Mucosa of descending colon (tissue), 3 donors: Measurements from ENCODE around the gene SCIN. TPM values are rescaled to one million over a fixed set of nuclear protein-coding genes. Genes with fewer than 3 reads are reported as not detected.
"Not testable (repeated sequence)": the region's sequence is repeated elsewhere in the genome, so short reads cannot be mapped to it uniquely, and the experiment has no call there.

ENCODE experiments used
- ATAC-seq: fragments of 200-7000 bp; cut with Tn5 transposase; one replicate; pipeline ENCODE4 v1.9.1; 2020; ENCODE audit warnings: mild to moderate bottlenecking, moderate library complexity
- DNase-seq, 3 donors: peaks; one replicate each; pipeline ENCODE4 v3.0.0-alpha.2; 2020
- H3K36me3 ChIP-seq: fragments of 200-600 bp; one replicate; pipeline ENCODE4 v1.8.0; 2021; ENCODE audit warnings: low read depth, mild to moderate bottlenecking
- H3K4me1 ChIP-seq: fragments of 200-600 bp; one replicate; pipeline ENCODE4 v1.8.0; 2021; ENCODE audit warnings: low read depth, mild to moderate bottlenecking
- H3K4me3 ChIP-seq: fragments of 200-600 bp; one replicate; pipeline ENCODE4 v1.8.0; 2021; ENCODE audit warnings: mild to moderate bottlenecking
- H3K9me3 ChIP-seq: fragments of 200-600 bp; one replicate; pipeline ENCODE4 v1.8.0; 2021; ENCODE audit warnings: mild to moderate bottlenecking
- intact Hi-C, 2 donors: fragments of 100-400 bp; cut with DNase I in 1 of 2; cut with micrococcal nuclease in 1 of 2; formaldehyde crosslinking; loops; one replicate each; pipeline versions ENCODE4 v1.11.0 to v1.11.1; 2022; cut with DNase I, micrococcal nuclease
- long read RNA-seq, 2 donors: library from polyadenylated mRNA; unstranded; transcript quantifications; one replicate each; pipeline ENCODE4 v2.0.0, GENCODE V29; 2019 to 2021
- total RNA-seq, 3 donors: library from RNA; stranded (reverse); fragmentation: NEBNext Ultra II Directional in 2 of 3; extraction: Animal tissue kit (Norgen Biotek cat#: 25700) in 2 of 3; gene quantifications; one replicate each; pipeline versions ENCODE4 v1.2.1 to v1.2.4, GENCODE V29; 2021 to 2023
- TF ChIP-seq, protein P1 (sequence below): fragments of 200-600 bp; IDR thresholded peaks from one replicate; pipeline ENCODE4 v1.8.0; 2022; ENCODE audit warnings: antibody characterized with exemption, mild to moderate bottlenecking
- donor health status: DM: no; HTN: no; CAD: no; lungs with moderate emphysema.
- donor health status: DM: no; HTN: no; CAD: no.
- donor health status: DM: no; HTN: yes; CAD: no.

The SCIN gene
- 10 to 100 TPM; 25.1 to 86.6 (median 77.1) TPM for total RNA-seq
- long read RNA-seq, donor 1, full-length matches to known transcripts, result 73 of 82 reads
- long read RNA-seq, donor 1, partial matches to known transcripts, result 0 of 82 reads
- long read RNA-seq, donor 1, other reads (novel, unspliced or antisense), result 9 of 82 reads
- long read RNA-seq, donor 2, full-length matches to known transcripts, result 155 of 204 reads
- long read RNA-seq, donor 2, partial matches to known transcripts, result 28 of 204 reads
- long read RNA-seq, donor 2, other reads (novel, unspliced or antisense), result 21 of 204 reads

DNA sequence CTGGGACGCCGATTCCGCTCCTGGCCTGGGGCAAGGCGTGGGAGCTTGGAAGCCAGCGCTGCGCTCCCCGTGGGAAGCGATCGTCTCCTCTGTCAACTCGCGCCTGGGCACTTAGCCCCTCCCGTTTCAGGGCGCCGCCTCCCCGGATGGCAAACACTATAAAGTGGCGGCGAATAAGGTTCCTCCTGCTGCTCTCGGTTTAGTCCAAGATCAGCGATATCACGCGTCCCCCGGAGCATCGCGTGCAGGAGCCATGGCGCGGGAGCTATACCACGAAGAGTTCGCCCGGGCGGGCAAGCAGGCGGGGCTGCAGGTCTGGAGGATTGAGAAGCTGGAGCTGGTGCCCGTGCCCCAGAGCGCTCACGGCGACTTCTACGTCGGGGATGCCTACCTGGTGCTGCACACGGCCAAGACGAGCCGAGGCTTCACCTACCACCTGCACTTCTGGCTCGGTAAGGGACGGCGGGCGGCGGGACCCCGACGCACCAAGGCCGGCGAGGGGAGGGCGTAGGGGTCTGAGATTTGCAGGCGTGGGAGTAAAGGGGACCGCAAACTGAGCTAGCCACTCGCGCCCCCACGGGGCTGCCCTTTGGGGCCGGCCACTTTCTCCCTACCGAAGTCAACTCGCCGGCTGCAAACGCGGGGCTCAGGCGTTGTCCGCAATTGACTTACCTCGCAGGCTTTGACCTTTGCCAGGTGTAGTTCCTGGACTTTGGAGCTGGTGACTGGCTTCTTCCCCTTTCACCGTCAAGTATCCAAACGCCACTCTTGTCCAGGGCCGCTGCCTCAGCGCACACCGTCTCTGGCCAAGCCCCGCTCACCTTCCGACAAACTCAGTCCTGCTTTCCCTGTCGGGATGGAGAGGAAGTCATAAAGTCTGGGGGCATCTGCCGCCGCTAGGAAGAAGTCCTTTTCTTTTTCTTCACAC, at the start of gene SCIN:
SCIN (plus strand) TSS at position 187 of the 928 bp plus-strand sequence; CDS start at position 254, 67 bp downstream.
- Histone ChIP-seq H3K9me3 (no peaks in the 10 kb centered on the region), H3K4me1 (peaks cover 11% of the 10 kb centered on the region), H3K36me3 (no peaks in the 10 kb centered on the region), H3K4me3 (peak within 1 kb of the TSS; percentile 25)
- intact Hi-C loops, result no loop called here
- peak; percentile 82 to 86 (median 84) for DNase-seq
- peak; percentile 90 for ATAC-seq
- TF ChIP-seq, protein P1, sequence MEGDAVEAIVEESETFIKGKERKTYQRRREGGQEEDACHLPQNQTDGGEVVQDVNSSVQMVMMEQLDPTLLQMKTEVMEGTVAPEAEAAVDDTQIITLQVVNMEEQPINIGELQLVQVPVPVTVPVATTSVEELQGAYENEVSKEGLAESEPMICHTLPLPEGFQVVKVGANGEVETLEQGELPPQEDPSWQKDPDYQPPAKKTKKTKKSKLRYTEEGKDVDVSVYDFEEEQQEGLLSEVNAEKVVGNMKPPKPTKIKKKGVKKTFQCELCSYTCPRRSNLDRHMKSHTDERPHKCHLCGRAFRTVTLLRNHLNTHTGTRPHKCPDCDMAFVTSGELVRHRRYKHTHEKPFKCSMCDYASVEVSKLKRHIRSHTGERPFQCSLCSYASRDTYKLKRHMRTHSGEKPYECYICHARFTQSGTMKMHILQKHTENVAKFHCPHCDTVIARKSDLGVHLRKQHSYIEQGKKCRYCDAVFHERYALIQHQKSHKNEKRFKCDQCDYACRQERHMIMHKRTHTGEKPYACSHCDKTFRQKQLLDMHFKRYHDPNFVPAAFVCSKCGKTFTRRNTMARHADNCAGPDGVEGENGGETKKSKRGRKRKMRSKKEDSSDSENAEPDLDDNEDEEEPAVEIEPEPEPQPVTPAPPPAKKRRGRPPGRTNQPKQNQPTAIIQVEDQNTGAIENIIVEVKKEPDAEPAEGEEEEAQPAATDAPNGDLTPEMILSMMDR, result no peak

DNA sequence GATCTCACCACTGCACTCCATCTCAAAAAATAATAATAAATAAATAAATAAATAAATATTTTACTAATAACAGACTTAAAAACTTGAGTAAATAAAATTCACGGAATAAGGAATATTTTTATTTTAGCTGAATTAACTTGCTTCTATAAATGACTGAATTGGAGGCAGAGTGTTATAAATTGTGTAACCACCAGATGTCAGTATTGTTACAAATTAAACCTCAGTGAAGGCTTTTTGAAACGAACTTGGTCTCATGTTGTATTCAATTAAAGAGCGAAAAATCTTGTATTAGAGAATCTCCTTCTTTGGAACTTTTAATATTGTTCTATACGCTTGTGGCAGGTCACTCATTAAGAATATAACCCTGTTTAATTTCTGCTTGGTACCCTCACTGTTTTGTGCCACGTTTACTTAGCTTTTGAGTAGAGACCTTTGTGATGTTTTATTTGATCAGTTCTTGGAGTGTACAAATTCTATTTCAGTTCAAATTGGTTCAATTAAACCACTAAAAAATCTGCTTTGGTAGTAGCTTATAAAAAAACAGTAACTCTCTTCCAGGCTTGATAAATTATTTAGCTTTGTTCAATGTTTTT, 45.6 kb upstream of the SCIN start:
- Histone ChIP-seq H3K36me3 (no peaks in the 10 kb centered on the region), H3K4me1 (no peaks in the 10 kb centered on the region), H3K4me3 (no peak overlapping the region), H3K9me3 (no peaks in the 10 kb centered on the region)
- no peak for DNase-seq
- intact Hi-C loops, result loop anchor here (5.0 kb wide), 2 partner anchors 97 to 737 kb away; no protein-coding TSS in a partner anchor
- peak; percentile 52 for ATAC-seq
- TF ChIP-seq, protein P1, result peak; percentile 11

DNA sequence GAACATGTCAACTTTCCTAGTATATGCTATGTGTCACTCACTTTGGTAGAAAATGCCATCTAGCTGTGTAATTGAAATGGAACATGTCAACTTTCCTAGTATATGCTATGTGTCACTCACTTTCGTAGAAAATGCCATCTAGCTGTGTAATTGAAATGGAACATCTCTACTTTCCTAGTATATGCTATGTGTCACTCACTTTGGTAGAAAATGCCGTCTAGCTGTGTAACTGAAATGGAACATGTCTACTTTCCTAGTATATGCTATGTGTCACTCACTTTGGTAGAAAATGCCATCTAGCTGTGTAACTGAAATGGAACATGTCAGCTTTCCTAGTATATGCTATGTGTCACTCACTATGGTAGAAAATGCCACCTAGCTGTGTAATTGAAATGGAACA, 43.8 kb upstream of the SCIN start:
- intact Hi-C loops, result loop anchor here (5.0 kb wide), 2 partner anchors 96 to 736 kb away; no protein-coding TSS in a partner anchor
- not testable (repeated sequence) for H3K4me1 ChIP-seq, H3K4me3 ChIP-seq, DNase-seq, H3K36me3 ChIP-seq, H3K9me3 ChIP-seq, ATAC-seq

DNA sequence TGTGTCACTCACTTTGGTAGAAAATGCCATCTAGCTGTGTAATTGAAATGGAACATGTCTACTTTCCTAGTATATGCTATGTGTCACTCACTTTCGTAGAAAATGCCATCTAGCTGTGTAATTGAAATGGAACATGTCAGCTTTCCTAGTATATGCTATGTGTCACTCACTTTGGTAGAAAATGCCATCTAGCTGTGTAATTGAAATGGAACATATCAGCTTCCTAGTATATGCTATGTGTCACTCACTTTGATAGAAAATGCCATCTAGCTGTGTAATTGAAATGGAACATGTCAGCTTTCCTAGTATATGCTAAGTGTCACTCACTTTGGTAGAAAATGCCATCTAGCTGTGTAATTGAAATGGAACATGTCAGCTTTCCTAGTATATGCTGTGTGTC, 42.9 kb upstream of the SCIN start:
- H3K4me1 ChIP-seq, H3K36me3 ChIP-seq, ATAC-seq, H3K9me3 ChIP-seq, DNase-seq, H3K4me3 ChIP-seq: not testable (repeated sequence)
- intact Hi-C loops, result loop anchor here (5.0 kb wide), 2 partner anchors 95 to 735 kb away; no protein-coding TSS in a partner anchor

DNA sequence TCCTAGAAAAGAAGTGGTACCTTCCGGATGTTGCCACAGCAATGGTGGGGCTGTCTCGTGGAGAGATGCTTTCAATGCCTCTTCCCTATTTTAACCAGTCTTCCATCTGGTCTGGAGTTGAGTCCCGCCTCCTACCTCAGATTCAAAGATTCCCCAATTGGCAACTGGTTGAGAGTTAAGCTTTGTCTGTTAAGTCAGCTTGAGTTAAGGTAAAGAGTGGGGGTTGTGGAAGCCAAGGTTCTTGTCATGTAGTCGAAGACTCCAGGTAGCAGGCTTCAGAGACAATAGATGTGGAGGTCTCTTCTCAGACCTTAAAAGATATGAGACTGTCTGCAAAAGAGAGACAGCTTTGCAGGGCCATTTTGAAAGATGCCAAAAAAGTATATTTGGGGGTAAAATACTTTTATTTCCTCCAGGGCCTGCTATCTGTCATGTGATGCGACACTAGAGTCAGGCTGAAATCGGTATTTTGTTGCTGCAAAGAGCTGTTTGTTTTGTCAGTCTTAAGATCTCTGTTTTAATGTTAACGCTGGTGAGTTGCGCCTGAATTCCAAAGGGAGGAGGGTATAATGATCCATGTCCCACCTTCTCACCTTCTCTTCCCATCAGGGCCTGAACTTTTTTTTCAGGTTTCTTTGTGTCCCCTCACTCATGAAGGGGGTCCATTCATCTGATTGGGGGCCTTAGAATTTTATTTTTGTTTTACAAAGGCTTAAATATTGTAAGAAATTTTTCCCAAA, 40.4 kb upstream of the SCIN start:
- no peak for DNase-seq
- intact Hi-C loops, result loop anchor here (5.0 kb wide), 2 partner anchors 92 to 732 kb away; no protein-coding TSS in a partner anchor
- Histone ChIP-seq H3K9me3 (no peaks in the 10 kb centered on the region), H3K4me3 (no peak overlapping the region), H3K4me1 (no peaks in the 10 kb centered on the region), H3K36me3 (no peaks in the 10 kb centered on the region)
- TF ChIP-seq, protein P1, result no peak
- no peak for ATAC-seq

DNA sequence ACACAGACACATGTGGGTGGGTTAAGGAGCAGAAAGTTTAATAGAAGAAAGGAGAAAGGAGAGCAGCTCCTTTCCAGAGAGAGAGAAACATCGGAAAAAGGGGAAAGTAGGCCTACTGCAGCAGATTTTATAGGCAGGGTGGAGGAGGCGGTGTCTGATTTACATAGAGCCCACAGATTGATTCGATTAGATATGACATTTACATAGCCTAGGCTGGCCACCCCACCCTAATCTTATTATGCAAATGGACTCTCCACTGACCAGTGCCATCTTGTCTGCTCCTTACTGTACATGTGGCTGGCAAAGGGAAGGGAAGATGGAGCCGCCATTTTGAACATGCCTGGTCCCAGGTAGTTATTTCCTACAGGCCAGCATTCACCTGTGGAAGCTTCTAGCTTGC, 38.7 kb upstream of the SCIN start:
- Histone ChIP-seq H3K4me3 (no peak overlapping the region), H3K36me3 (no peaks in the 10 kb centered on the region), H3K9me3 (no peaks in the 10 kb centered on the region), H3K4me1 (no peaks in the 10 kb centered on the region)
- TF ChIP-seq, protein P1, result no peak
- intact Hi-C loops, result no loop called here
- DNase-seq (no peak), ATAC-seq (no peak)
